ENCODE results near the gene KCNJ5.

KCNJ5 gene

GRCh38 chr11:128872094-128872493 lies 19.1 kb upstream of the KCNJ5 start:
- DNase-seq: no peak

- DNase-seq: no peak
Observed at GRCh38 chr11:128872594-128872993, 18.6 kb upstream of the KCNJ5 start.

- no peak for DNase-seq
Observed at GRCh38 chr11:128874427-128874826, 16.7 kb upstream of the KCNJ5 start.

- DNase-seq: no peak
Observed at GRCh38 chr11:128876133-128876650, 15.0 kb upstream of the KCNJ5 start.

GRCh38 chr11:128877726-128878125 lies 13.4 kb upstream of the KCNJ5 start:
- DNase-seq: no peak

GRCh38 chr11:128878455-128878854 lies 12.7 kb upstream of the KCNJ5 start:
- no peak for DNase-seq

GRCh38 chr11:128879817-128880216 lies 11.3 kb upstream of the KCNJ5 start:
- no peak for DNase-seq

GRCh38 chr11:128881221-128881620 lies 9.9 kb upstream of the KCNJ5 start:
- DNase-seq: no peak

- no peak for DNase-seq
Observed at GRCh38 chr11:128882451-128882850, 8.7 kb upstream of the KCNJ5 start.

GRCh38 chr11:128884054-128884453 lies 7.1 kb upstream of the KCNJ5 start:
- no peak for DNase-seq

GRCh38 chr11:128884703-128885338 lies 6.3 kb upstream of the KCNJ5 start:
- peak; percentile 62 for DNase-seq

GRCh38 chr11:128886406-128887124 lies 4.6 kb upstream of the KCNJ5 start:
- DNase-seq: no peak

- DNase-seq: no peak
Observed at GRCh38 chr11:128888034-128888985, 2.8 kb upstream of the KCNJ5 start.

- no peak for DNase-seq
Observed at GRCh38 chr11:128889657-128890213, 1.4 kb upstream of the KCNJ5 start.

GRCh38 chr11:128890216-128890542 lies 977 bp upstream of the KCNJ5 start:
- no peak for DNase-seq

- DNase-seq: no peak
Observed at GRCh38 chr11:128891913-128892398, 800 bp downstream of the KCNJ5 start.

- DNase-seq: no peak
Observed at GRCh38 chr11:128892866-128893565, 1.9 kb downstream of the KCNJ5 start.

- no peak for DNase-seq
Observed at GRCh38 chr11:128893578-128894285, 2.6 kb downstream of the KCNJ5 start.

- no peak for DNase-seq
Observed at GRCh38 chr11:128894286-128894681, 3.1 kb downstream of the KCNJ5 start.

- no peak for DNase-seq
Observed at GRCh38 chr11:128894685-128895084, 3.5 kb downstream of the KCNJ5 start.

GRCh38 chr11:128895526-128895925 lies 4.4 kb downstream of the KCNJ5 start:
- no peak for DNase-seq

GRCh38 chr11:128896356-128896755 lies 5.2 kb downstream of the KCNJ5 start:
- no peak for DNase-seq

Data from central memory CD4-positive, alpha-beta T cell (primary cell).